Heart right ventricle (tissue), 16 donors: ENCODE results near the gene E2F2. TPM values are rescaled to one million over a fixed set of nuclear protein-coding genes. Genes with fewer than 3 reads are reported as not detected.

Experiments
- ATAC-seq, 8 donors: fragments of 200-7000 bp; cut with Tn5 transposase; one replicate each; pipeline ENCODE4 v1.9.1; 2020; ENCODE audit warnings: mild to moderate bottlenecking in 8 of 8, moderate library complexity in 8 of 8, moderate number of reproducible peaks in 1 of 8
- DNase-seq, 2 donors: peaks; one replicate each; pipeline ENCODE4 v3.0.0-alpha.2; 2020
- H3K27ac ChIP-seq, 10 donors: fragments of 200-600 bp; sonication (generic) in 2 of 10; one replicate each; pipeline versions ENCODE4 v1.5.0 to v1.8.0; 2020 to 2022; ENCODE audit warnings: mild to moderate bottlenecking in 3 of 10
- H3K27me3 ChIP-seq, 7 donors: fragments of 200-600 bp; one replicate each; pipeline ENCODE4 v1.8.0; 2021 to 2022; ENCODE audit warnings: mild to moderate bottlenecking in 2 of 7
- H3K36me3 ChIP-seq, 9 donors: fragments of 200-600 bp; sonication (generic) in 1 of 9; one replicate each; pipeline versions ENCODE4 v1.5.0 to v1.8.0; 2020 to 2022; ENCODE audit warnings: mild to moderate bottlenecking in 2 of 9
- H3K4me1 ChIP-seq, 9 donors: fragments of 200-600 bp; sonication (generic) in 1 of 9; one replicate each; pipeline versions ENCODE4 v1.5.0 to v1.8.0; 2020 to 2022; ENCODE audit warnings: mild to moderate bottlenecking in 4 of 9
- H3K4me3 ChIP-seq, 10 donors: fragments of 200-600 bp; sonication (generic) in 2 of 10; one replicate each; pipeline versions ENCODE4 v1.5.0 to v1.8.0; 2020 to 2022; ENCODE audit warnings: mild to moderate bottlenecking in 7 of 10, moderate library complexity in 2 of 10
- H3K9me3 ChIP-seq, 11 donors: fragments of 200-600 bp in 10 of 11; sonication (generic) in 2 of 11; one replicate each; pipeline versions ENCODE4 v1.5.0 to v1.8.0; 2013 to 2022; ENCODE audit warnings: mild to moderate bottlenecking in 2 of 11, control low read depth in 1 of 11, moderate library complexity in 1 of 11
- CTCF ChIP-seq, 9 donors: fragments of 200-600 bp; sonication (generic) in 2 of 9; IDR thresholded peaks; one replicate each; pipeline versions ENCODE4 v1.5.0 to v1.8.0; 2021 to 2022; ENCODE audit warnings: antibody characterized with exemption in 9 of 9, mild to moderate bottlenecking in 5 of 9, moderate library complexity in 1 of 9
- WGBS, 2 donors: extraction: QIAGEN DNeasy Blood & Tissue Kit; methylation state at CpG; one replicate each; pipeline ENCODE4 v1.1.7; 2013; ENCODE audit warnings: inconsistent platforms in 1 of 2; 5-methylcytosine and 5-hydroxymethylcytosine counted together
- intact Hi-C, 10 donors: fragments of 100-400 bp; cut with DNase I; formaldehyde crosslinking; loops; one replicate each; pipeline versions ENCODE4 v1.11.1 to v1.14.2; 2022
- long read RNA-seq, 3 donors: library from polyadenylated mRNA; unstranded; transcript quantifications; one replicate each; pipeline ENCODE4 v2.0.0, GENCODE V29; 2020 to 2021
- polyA plus RNA-seq, 2 donors: library from polyadenylated mRNA; stranded (reverse); fragments of 200-250 nt; gene quantifications; one replicate each; pipeline ENCODE4 v1.2.3, GENCODE V29; 2013
- total RNA-seq, 10 donors: library from RNA; stranded (reverse); fragmentation: NEBNext Ultra II Directional in 3 of 10; extraction: Animal tissue kit (Norgen Biotek cat#: 25700) in 3 of 10; gene quantifications; one replicate each; pipeline versions ENCODE4 v1.2.1 to v1.2.4, GENCODE V29; 2021 to 2023
- donor health status: Arrhythmogenic right ventricular cardiomyopathy.
- donor health status: ischemic (EF 13 %, LVEDD 7.1; RV severe dilation, severe dysfunction).
- donor health status: healthy with polysubstance abuse.
- donor health status: DM: no; HTN: yes; CAD: no.
- donor health status: DM: no; HTN: no; CAD: no.
- donor health status: ischemic (EF 25% LVEDD 6.9; RV normal size, moderate dysfunction).
- donor health status: ischemic (EF 25% LVEDD 5.7; RV mildly dilated, moderate dysfunction).
- donor health status: healthy.
- donor health status: DM: yes; HTN: yes; CAD: no.
- donor health status: Ischemic cardiomyopathy.
- donor health status: ischemic (EF 35%, LVEDD 5.7; RV mildly dilated, moderate dysfunction).
- donor health status: nonischemic (EF 11% LVEDD 7.7; RV severe dilation, severe dysfunction).
- donor health status: DM: yes; HTN: yes; CAD: no.
- donor health status: PGD.
- donor health status: ischemic (EF 29% LVEDD 5.4; RV normal size, mild dysfunction).
- donor health status: nonischemic (EF 23%, LVEDD 6.1; RV moderate dilation, normal function).

The E2F2 gene, protein sequence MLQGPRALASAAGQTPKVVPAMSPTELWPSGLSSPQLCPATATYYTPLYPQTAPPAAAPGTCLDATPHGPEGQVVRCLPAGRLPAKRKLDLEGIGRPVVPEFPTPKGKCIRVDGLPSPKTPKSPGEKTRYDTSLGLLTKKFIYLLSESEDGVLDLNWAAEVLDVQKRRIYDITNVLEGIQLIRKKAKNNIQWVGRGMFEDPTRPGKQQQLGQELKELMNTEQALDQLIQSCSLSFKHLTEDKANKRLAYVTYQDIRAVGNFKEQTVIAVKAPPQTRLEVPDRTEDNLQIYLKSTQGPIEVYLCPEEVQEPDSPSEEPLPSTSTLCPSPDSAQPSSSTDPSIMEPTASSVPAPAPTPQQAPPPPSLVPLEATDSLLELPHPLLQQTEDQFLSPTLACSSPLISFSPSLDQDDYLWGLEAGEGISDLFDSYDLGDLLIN
- total RNA-seq: 1 to 10 TPM in 1 of 10 donors, under 1 TPM in 8, not detected in 1; 0.04 to 2.3 (median 0.17) TPM
- polyA plus RNA-seq: under 1 TPM in 1 of 2 donors, not detected in 1; 0.06 TPM
- long read RNA-seq, donor 1: 0 reads
- long read RNA-seq, donor 2: 0 reads
- long read RNA-seq, donor 3: 0 reads

DNA sequence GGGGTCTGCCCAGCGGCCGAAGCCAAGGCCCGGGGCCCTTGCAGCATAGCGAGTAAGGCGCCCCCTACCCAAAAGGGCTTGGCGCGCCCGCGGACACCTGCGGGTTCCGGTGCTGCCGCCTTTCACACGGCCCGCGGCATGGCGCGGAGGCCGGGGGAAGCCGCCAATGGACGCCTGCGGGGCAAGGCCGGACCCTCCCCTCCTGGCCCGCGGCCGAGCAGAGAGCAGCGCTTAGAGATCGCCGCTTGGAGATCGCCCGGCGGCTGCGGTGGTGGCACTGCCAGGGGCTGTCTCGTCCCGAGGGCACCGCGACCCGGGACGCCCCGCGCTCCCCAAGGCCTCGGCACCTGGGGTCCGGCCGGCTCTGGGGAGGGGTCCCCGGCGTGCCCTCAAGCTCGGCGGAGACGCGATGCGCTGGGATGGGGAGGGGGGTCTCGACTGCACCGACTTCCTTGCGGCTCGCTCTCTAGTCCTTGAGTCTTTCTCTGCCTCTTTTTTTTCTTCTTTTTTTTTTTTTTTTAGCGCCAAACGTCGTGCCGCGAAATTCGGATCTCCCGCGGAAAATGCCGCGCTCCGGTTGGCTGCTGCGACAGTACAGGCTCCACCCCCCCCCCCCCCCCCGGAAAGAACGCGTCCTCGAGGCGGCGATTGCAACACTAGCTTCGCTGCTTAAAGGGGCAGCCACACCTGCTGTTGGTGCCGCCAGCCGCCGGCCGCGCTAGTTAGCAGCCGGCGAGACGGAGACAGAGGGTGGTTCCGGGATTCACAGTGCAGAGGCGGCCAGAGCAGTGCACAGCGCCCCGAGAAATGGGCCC, at the start of gene E2F2:
E2F2 (minus strand) TSS at position 487 of the 815 bp plus-strand sequence; CDS start at position 47, 440 bp downstream.
- WGBS, 2 donors: 0% methylated on average over 80 to 85 of the region's 85 CpGs
- TF ChIP-seq CTCF (IDR thresholded peaks at IDR 0.05): peak in 2 of 9 donors; percentile 7 to 10
- H3K27ac ChIP-seq: peak within 1 kb of the TSS in 4 of 10 donors; percentile 3 to 85 (median 20)
- peaks cover 14 to 81% (median 28%) of the 10 kb centered on the region in 9 donors for H3K4me1 ChIP-seq
- no peaks in the 10 kb centered on the region for H3K36me3 ChIP-seq
- peaks cover 0 to 16% (median 6%) of the 10 kb centered on the region in 7 donors for H3K27me3 ChIP-seq
- H3K4me3 ChIP-seq: peak within 1 kb of the TSS; percentile 38 to 76 (median 56)
- intact Hi-C loops: no loop called here
- ATAC-seq (peak; percentile 81 to 91 (median 89)), DNase-seq (peak; percentile 76 to 83)
- no peaks in the 10 kb centered on the region for H3K9me3 ChIP-seq

GRCh38 chr1:23578997-23579363, 47.9 kb upstream of the E2F2 start:
- DNase-seq: no peak
- Histone ChIP-seq H3K27me3 (no peaks in the 10 kb centered on the region), H3K36me3 (no peaks in the 10 kb centered on the region), H3K4me3 (no peak overlapping the region), H3K27ac (peak overlapping the region in 7 of 10 donors; percentile 26 to 86 (median 82)), H3K9me3 (no peaks in the 10 kb centered on the region), H3K4me1 (peaks cover 14 to 59% (median 34%) of the 10 kb centered on the region in 9 donors)
- no peak for TF ChIP-seq CTCF (IDR thresholded peaks at IDR 0.05)
- intact Hi-C loops: no loop called here
- 94 to 95% methylated on average over 6 of the region's 6 CpGs for WGBS, 2 donors
- no peak for ATAC-seq

DNA sequence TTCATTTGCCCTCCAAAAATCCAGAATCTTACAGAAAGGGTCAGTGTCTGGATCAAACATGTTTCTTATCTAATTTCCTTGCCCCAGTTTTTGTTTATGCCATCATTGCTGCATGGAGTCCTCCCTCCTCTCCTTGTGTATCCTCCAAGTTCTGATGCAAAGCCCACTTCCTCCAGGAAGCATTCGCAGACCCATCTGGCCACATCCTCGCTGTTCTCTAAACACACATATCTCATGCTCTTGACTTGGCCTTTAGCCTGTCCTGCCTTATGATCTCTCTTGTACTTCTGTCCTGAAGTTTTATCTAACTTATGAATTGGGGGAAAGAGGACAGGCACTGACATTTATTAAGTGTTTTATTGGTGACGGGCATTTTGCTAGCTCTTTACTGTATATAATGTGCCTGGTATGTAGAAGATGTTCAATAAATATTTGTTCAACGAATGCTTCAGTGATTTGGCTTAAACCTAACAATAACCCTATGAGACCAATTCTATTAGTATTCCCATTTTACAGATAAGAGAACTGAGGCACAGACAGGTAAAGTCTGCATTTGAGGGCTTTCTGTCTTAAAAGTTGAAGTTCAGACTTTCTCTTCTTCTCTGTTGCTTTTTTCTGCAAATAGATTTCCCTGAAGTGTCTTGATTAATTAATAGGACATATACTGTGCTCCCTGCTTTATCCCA, 47.4 kb upstream of the E2F2 start:
- ATAC-seq: no peak
- Histone ChIP-seq H3K9me3 (no peaks in the 10 kb centered on the region), H3K4me3 (no peak overlapping the region), H3K4me1 (peaks cover 14 to 59% (median 34%) of the 10 kb centered on the region in 9 donors), H3K27ac (peak overlapping the region in 9 of 10 donors; percentile 62 to 86 (median 82)), H3K27me3 (no peaks in the 10 kb centered on the region), H3K36me3 (no peaks in the 10 kb centered on the region)
- no peak for DNase-seq
- 61 to 73% methylated on average over 4 of the region's 4 CpGs for WGBS, 2 donors
- TF ChIP-seq CTCF (IDR thresholded peaks at IDR 0.05): no peak
- intact Hi-C loops: no loop called here
